NT2/D1 (cell line): ENCODE measurements around the gene TENM4.

Source experiments
- SUZ12 ChIP-seq: IDR thresholded peaks from 2 replicates; pipeline ENCODE4 v1.6.1; 2011; ENCODE audit not compliant: insufficient read length, insufficient read depth; ENCODE audit errors: extremely low read depth
- YY1 ChIP-seq: IDR thresholded peaks from 2 replicates; pipeline ENCODE4 v1.6.1; 2011; ENCODE audit not compliant: insufficient read length, insufficient read depth
- ZNF274 ChIP-seq: IDR thresholded peaks from 2 replicates; pipeline ENCODE4 v1.6.1; 2011; ENCODE audit warnings: mild to moderate bottlenecking, low read depth, low read length

- TF ChIP-seq ZNF274 (no peak), SUZ12 (no peak), YY1 (no peak)
Measured at GRCh38 chr11:78633516-78634310, 807.1 kb downstream of the TENM4 start.
